Heart right ventricle (tissue), 16 donors: ENCODE measurements around the gene ARPIN. TPM values are rescaled to one million over a fixed set of nuclear protein-coding genes. Genes with fewer than 3 reads are reported as not detected.
A peak's percentile ranks its signal among the peaks of the same experiment; 100 is the strongest.

Experiments used
- ATAC-seq, 8 donors: fragments of 200-7000 bp; cut with Tn5 transposase; one replicate each; pipeline ENCODE4 v1.9.1; 2020; ENCODE audit warnings: mild to moderate bottlenecking in 8 of 8, moderate library complexity in 8 of 8, moderate number of reproducible peaks in 1 of 8
- DNase-seq, 2 donors: peaks; one replicate each; pipeline ENCODE4 v3.0.0-alpha.2; 2020
- H3K27ac ChIP-seq, 10 donors: fragments of 200-600 bp; sonication (generic) in 2 of 10; one replicate each; pipeline versions ENCODE4 v1.5.0 to v1.8.0; 2020 to 2022; ENCODE audit warnings: mild to moderate bottlenecking in 3 of 10
- H3K27me3 ChIP-seq, 7 donors: fragments of 200-600 bp; one replicate each; pipeline ENCODE4 v1.8.0; 2021 to 2022; ENCODE audit warnings: mild to moderate bottlenecking in 2 of 7
- H3K36me3 ChIP-seq, 9 donors: fragments of 200-600 bp; sonication (generic) in 1 of 9; one replicate each; pipeline versions ENCODE4 v1.5.0 to v1.8.0; 2020 to 2022; ENCODE audit warnings: mild to moderate bottlenecking in 2 of 9
- H3K4me1 ChIP-seq, 9 donors: fragments of 200-600 bp; sonication (generic) in 1 of 9; one replicate each; pipeline versions ENCODE4 v1.5.0 to v1.8.0; 2020 to 2022; ENCODE audit warnings: mild to moderate bottlenecking in 4 of 9
- H3K4me3 ChIP-seq, 10 donors: fragments of 200-600 bp; sonication (generic) in 2 of 10; one replicate each; pipeline versions ENCODE4 v1.5.0 to v1.8.0; 2020 to 2022; ENCODE audit warnings: mild to moderate bottlenecking in 7 of 10, moderate library complexity in 2 of 10
- H3K9me3 ChIP-seq, 11 donors: fragments of 200-600 bp in 10 of 11; sonication (generic) in 2 of 11; one replicate each; pipeline versions ENCODE4 v1.5.0 to v1.8.0; 2013 to 2022; ENCODE audit warnings: mild to moderate bottlenecking in 2 of 11, control low read depth in 1 of 11, moderate library complexity in 1 of 11
- CTCF ChIP-seq, 9 donors: fragments of 200-600 bp; sonication (generic) in 2 of 9; IDR thresholded peaks; one replicate each; pipeline versions ENCODE4 v1.5.0 to v1.8.0; 2021 to 2022; ENCODE audit warnings: antibody characterized with exemption in 9 of 9, mild to moderate bottlenecking in 5 of 9, moderate library complexity in 1 of 9
- WGBS, 2 donors: extraction: QIAGEN DNeasy Blood & Tissue Kit; methylation state at CpG; one replicate each; pipeline ENCODE4 v1.1.7; 2013; ENCODE audit warnings: inconsistent platforms in 1 of 2; 5-methylcytosine and 5-hydroxymethylcytosine counted together
- intact Hi-C, 10 donors: fragments of 100-400 bp; cut with DNase I; formaldehyde crosslinking; loops; one replicate each; pipeline versions ENCODE4 v1.11.1 to v1.14.2; 2022
- polyA plus RNA-seq, 2 donors: library from polyadenylated mRNA; stranded (reverse); fragments of 200-250 nt; gene quantifications; one replicate each; pipeline ENCODE4 v1.2.3, GENCODE V29; 2013
- total RNA-seq, 10 donors: library from RNA; stranded (reverse); fragmentation: NEBNext Ultra II Directional in 3 of 10; extraction: Animal tissue kit (Norgen Biotek cat#: 25700) in 3 of 10; gene quantifications; one replicate each; pipeline versions ENCODE4 v1.2.1 to v1.2.4, GENCODE V29; 2021 to 2023
- donor health status: Arrhythmogenic right ventricular cardiomyopathy.
- donor health status: ischemic (EF 13 %, LVEDD 7.1; RV severe dilation, severe dysfunction).
- donor health status: healthy with polysubstance abuse.
- donor health status: DM: no; HTN: yes; CAD: no.
- donor health status: DM: no; HTN: no; CAD: no.
- donor health status: ischemic (EF 25% LVEDD 6.9; RV normal size, moderate dysfunction).
- donor health status: ischemic (EF 25% LVEDD 5.7; RV mildly dilated, moderate dysfunction).
- donor health status: healthy.
- donor health status: DM: yes; HTN: yes; CAD: no.
- donor health status: Ischemic cardiomyopathy.
- donor health status: ischemic (EF 35%, LVEDD 5.7; RV mildly dilated, moderate dysfunction).
- donor health status: nonischemic (EF 11% LVEDD 7.7; RV severe dilation, severe dysfunction).
- donor health status: DM: yes; HTN: yes; CAD: no.
- donor health status: PGD.
- donor health status: ischemic (EF 29% LVEDD 5.4; RV normal size, mild dysfunction).
- donor health status: nonischemic (EF 23%, LVEDD 6.1; RV moderate dilation, normal function).

ARPIN gene
- total and polyA plus RNA-seq, 12 donors: 4.6 to 12.8 (median 11.0) TPM

- no peak for DNase-seq
- H3K36me3 ChIP-seq: peaks cover 0 to 84% (median 15%) of the 10 kb centered on the region in 9 donors
- no peak overlapping the region for H3K4me3 ChIP-seq
- no peaks in the 10 kb centered on the region for H3K27me3 ChIP-seq
- no peak overlapping the region for H3K27ac ChIP-seq
- 94 to 96% methylated on average over 15 of the region's 15 CpGs for WGBS, 2 donors
- H3K4me1 ChIP-seq: peaks cover 0 to 15% (median 4%) of the 10 kb centered on the region in 9 donors
- H3K9me3 ChIP-seq: no peaks in the 10 kb centered on the region
- ATAC-seq: no peak
- no peak for TF ChIP-seq CTCF (IDR thresholded peaks at IDR 0.05)
- intact Hi-C loops: loop anchor here in 5 of 10 donors (5.0 to 10.0 kb wide), 4 partner anchors 59 to 174 kb away; no protein-coding TSS in a partner anchor
Measured at GRCh38 chr15:89903015-89903857, 9.5 kb downstream of the ARPIN start.

- Histone ChIP-seq H3K9me3 (no peaks in the 10 kb centered on the region), H3K36me3 (peaks cover 0 to 61% (median 10%) of the 10 kb centered on the region in 9 donors), H3K27ac (peak overlapping the region in 5 of 10 donors; percentile 9 to 54 (median 48)), H3K27me3 (no peaks in the 10 kb centered on the region), H3K4me3 (no peak overlapping the region), H3K4me1 (peaks cover 0 to 15% (median 4%) of the 10 kb centered on the region in 9 donors)
- intact Hi-C loops: loop anchor here in 5 of 10 donors (5.0 to 10.0 kb wide), 4 partner anchors 61 to 176 kb away; no protein-coding TSS in a partner anchor
- no peak for TF ChIP-seq CTCF (IDR thresholded peaks at IDR 0.05)
- WGBS, 2 donors: 40 to 64% methylated on average over 6 of the region's 6 CpGs
- peak in 1 of 2 donors; percentile 32 for DNase-seq
- ATAC-seq: peak; percentile 39 to 95 (median 76)
Measured at GRCh38 chr15:89900849-89901248, 11.9 kb downstream of the ARPIN start.

GRCh38 chr15:89899951-89900567, 12.7 kb downstream of the ARPIN start:
- H3K27me3 ChIP-seq: no peaks in the 10 kb centered on the region
- 96 to 99% methylated on average over 3 of the region's 3 CpGs for WGBS, 2 donors
- no peaks in the 10 kb centered on the region for H3K9me3 ChIP-seq
- no peak for ATAC-seq
- peaks cover 0 to 54% (median 10%) of the 10 kb centered on the region in 9 donors for H3K36me3 ChIP-seq
- no peak for DNase-seq
- peak overlapping the region in 4 of 10 donors; percentile 9 to 49 (median 32) for H3K27ac ChIP-seq
- TF ChIP-seq CTCF (IDR thresholded peaks at IDR 0.05): no peak
- H3K4me3 ChIP-seq: no peak overlapping the region
- intact Hi-C loops: loop anchor here in 9 of 10 donors (5.0 to 10.0 kb wide), 5 partner anchors 62 to 325 kb away; no protein-coding TSS in a partner anchor
- H3K4me1 ChIP-seq: peaks cover 0 to 16% (median 4%) of the 10 kb centered on the region in 9 donors

- Histone ChIP-seq H3K4me3 (no peak overlapping the region), H3K27ac (peak overlapping the region in 1 of 10 donors; percentile 48), H3K36me3 (peaks cover 0 to 47% (median 10%) of the 10 kb centered on the region in 9 donors), H3K9me3 (no peaks in the 10 kb centered on the region), H3K4me1 (peaks cover 0 to 23% (median 6%) of the 10 kb centered on the region in 9 donors), H3K27me3 (no peaks in the 10 kb centered on the region)
- intact Hi-C loops: loop anchor here in 5 of 10 donors (5.0 to 10.0 kb wide), 2 partner anchors 173 to 325 kb away; no protein-coding TSS in a partner anchor
- ATAC-seq (peak in 2 of 8 donors; percentile 23 to 54), DNase-seq (no peak)
- TF ChIP-seq CTCF (IDR thresholded peaks at IDR 0.05): no peak
- WGBS, 2 donors: 82 to 90% methylated on average over 12 of the region's 12 CpGs
Measured at GRCh38 chr15:89899295-89899945, 13.3 kb downstream of the ARPIN start.
